Calu3 (cell line): ENCODE data around the gene RUVBL1. TPM values are rescaled to one million over a fixed set of nuclear protein-coding genes. Genes with fewer than 3 reads are reported as not detected.

Experiments used
- BruUV-seq: library from RNA; stranded (reverse); fragments of 400-500 nt; replicated peaks from 2 replicates; lab custom pipeline; 2021; lab: Mats Ljungman, UMichigan
- CTCF ChIA-PET: fragments of 300-600 bp; sonication (Branson Sonifier 250); formaldehyde crosslinking; loops from one replicate; lab custom pipeline; 2022; ENCODE audit warnings: antibody characterized with exemption; lab: Charles Lee
- DNase-seq: peaks from one replicate; pipeline ENCODE4 v3.0.0; 2022
- H3K27ac Mint-ChIP-seq: one replicate; pipeline ENCODE4 v1.8.0; 2022; ENCODE audit warnings: mixed read lengths; ENCODE audit not compliant: unreplicated experiment
- H3K27me3 Mint-ChIP-seq: one replicate; pipeline ENCODE4 v1.8.0; 2022; ENCODE audit warnings: mixed read lengths; ENCODE audit not compliant: unreplicated experiment
- H3K36me3 Mint-ChIP-seq: one replicate; pipeline ENCODE4 v1.8.0; 2022; ENCODE audit warnings: mild to moderate bottlenecking, moderate library complexity, mixed read lengths; ENCODE audit not compliant: insufficient read depth, unreplicated experiment
- H3K4me1 Mint-ChIP-seq: one replicate; pipeline ENCODE4 v1.8.0; 2022; ENCODE audit warnings: mild to moderate bottlenecking, low read depth, mixed read lengths; ENCODE audit not compliant: unreplicated experiment
- H3K4me3 Mint-ChIP-seq: one replicate; pipeline ENCODE4 v1.8.0; 2022; ENCODE audit warnings: mild to moderate bottlenecking, low read depth, moderate library complexity, mixed read lengths; ENCODE audit not compliant: unreplicated experiment
- H3K9me3 Mint-ChIP-seq: one replicate; pipeline ENCODE4 v1.8.0; 2022; ENCODE audit warnings: low read depth, mixed read lengths; ENCODE audit not compliant: unreplicated experiment
- CTCF ChIP-seq: fragments of 200-600 bp; IDR thresholded peaks from one replicate; pipeline ENCODE4 v1.8.0; 2022; ENCODE audit warnings: antibody characterized with exemption; ENCODE audit not compliant: unreplicated experiment
- intact Hi-C: fragments of 100-400 bp; cut with micrococcal nuclease; formaldehyde crosslinking; loops from one replicate; pipeline ENCODE4 v1.10.0; 2022; ENCODE audit not compliant: unreplicated experiment
- total RNA-seq: library from RNA; stranded (reverse); gene quantifications from 2 replicates; pipeline ENCODE4 v1.2.3, GENCODE V29; 2022

Gene RUVBL1
- total RNA-seq, 1 experiment from 2014 or later: 167 TPM

- no peak for TF ChIP-seq CTCF
- CTCF ChIA-PET: no interaction called here
- DNase-seq: no peak
- Mint-ChIP-seq H3K4me1 (peaks cover 40% of the 10 kb centered on the region), H3K4me3 (no peak overlapping the region), H3K36me3 (peaks cover 48% of the 10 kb centered on the region), H3K27ac (no peak overlapping the region), H3K27me3 (peaks cover 21% of the 10 kb centered on the region), H3K9me3 (no peaks in the 10 kb centered on the region)
- BruUV-seq: no TSS peak
- intact Hi-C loops: no loop called here
Observed at GRCh38 chr3:128050597-128050996, 73.0 kb downstream of the RUVBL1 start.

GRCh38 chr3:128041344-128041743 lies 82.3 kb downstream of the RUVBL1 start:
- no TSS peak for BruUV-seq
- Mint-ChIP-seq H3K27ac (no peak overlapping the region), H3K4me1 (peaks cover under 1% of the 10 kb centered on the region), H3K9me3 (no peaks in the 10 kb centered on the region), H3K27me3 (peaks cover 69% of the 10 kb centered on the region), H3K4me3 (no peak overlapping the region), H3K36me3 (no peaks in the 10 kb centered on the region)
- no peak for TF ChIP-seq CTCF
- DNase-seq: no peak
- CTCF ChIA-PET: interaction anchor here (1.1 to 1.5 kb wide), 2 partner anchors 8 to 13 kb away, joined by 3 to 5 read pairs; no protein-coding TSS in a partner anchor
- intact Hi-C loops: no loop called here

GRCh38 chr3:128040660-128041059 lies 83.0 kb downstream of the RUVBL1 start:
- no peak for DNase-seq
- H3K4me1 Mint-ChIP-seq: peaks cover 6% of the 10 kb centered on the region
- no peaks in the 10 kb centered on the region for H3K36me3 Mint-ChIP-seq
- no peak overlapping the region for H3K27ac Mint-ChIP-seq
- CTCF ChIA-PET: interaction anchor here (0.5 to 1.5 kb wide), 3 partner anchors 8 to 1013 kb away, joined by 3 to 5 read pairs (median 4); no protein-coding TSS in a partner anchor
- TF ChIP-seq CTCF: no peak
- H3K4me3 Mint-ChIP-seq: no peak overlapping the region
- H3K27me3 Mint-ChIP-seq: peaks cover 62% of the 10 kb centered on the region
- intact Hi-C loops: no loop called here
- H3K9me3 Mint-ChIP-seq: no peaks in the 10 kb centered on the region
- no TSS peak for BruUV-seq

- Mint-ChIP-seq H3K9me3 (no peaks in the 10 kb centered on the region), H3K36me3 (no peaks in the 10 kb centered on the region), H3K4me3 (no peak overlapping the region), H3K27me3 (peaks cover 56% of the 10 kb centered on the region), H3K27ac (no peak overlapping the region), H3K4me1 (peaks cover 6% of the 10 kb centered on the region)
- no peak for DNase-seq
- intact Hi-C loops: no loop called here
- no peak for TF ChIP-seq CTCF
- no TSS peak for BruUV-seq
- CTCF ChIA-PET: interaction anchor here (1.5 kb wide), 1 partner anchor 12 kb away, joined by 5 read pairs; no protein-coding TSS in a partner anchor
Observed at GRCh38 chr3:128040041-128040440, 83.6 kb downstream of the RUVBL1 start.
